Measurements from ENCODE around the gene TGM2.

The TGM2 gene
- 0 to 0.12 (median 0) reads per million in 9 experiments for total RNA-seq

GRCh38 chr20:38165089-38165965 is at the start of gene TGM2:
TGM2 (minus strand) TSS chr20:38165270; CDS start chr20:38165198, 72 bp downstream.
- Mint-ChIP-seq H3K4me3 (peak within 1 kb of the TSS in 1 of 2 donors; percentile 13), H3K4me1 (ENCODE audit: low read depth in 2 of 2) (peaks cover 5 to 9% of the 10 kb centered on the region in 2 donors), H3K27ac (peak within 1 kb of the TSS in 1 of 2 donors; percentile 2), H3K27me3 (peaks cover 14 to 42% of the 10 kb centered on the region in 2 donors), H3K36me3 (ENCODE audit: insufficient read depth) (no peaks in the 10 kb centered on the region), H3K9me3 (no peaks in the 10 kb centered on the region)
- ATAC-seq (replicated peaks) (peak; percentile 86), DNase-seq (peak; percentile 29 to 41 (median 35))

GRCh38 chr20:38214256-38215193 is 49.5 kb upstream of the TGM2 start:
- Mint-ChIP-seq H3K27me3 (peaks cover 12 to 32% of the 10 kb centered on the region in 2 donors), H3K4me1 (ENCODE audit: low read depth in 2 of 2) (no peaks in the 10 kb centered on the region), H3K4me3 (no peak overlapping the region), H3K9me3 (no peaks in the 10 kb centered on the region), H3K36me3 (ENCODE audit: insufficient read depth) (no peaks in the 10 kb centered on the region), H3K27ac (no peak overlapping the region)
- ATAC-seq (replicated peaks), result no peak
- no peak for DNase-seq

GRCh38 chr20:38213607-38213940 is 48.5 kb upstream of the TGM2 start:
- Mint-ChIP-seq H3K27ac (no peak overlapping the region), H3K4me1 (ENCODE audit: low read depth in 2 of 2) (no peaks in the 10 kb centered on the region), H3K27me3 (peaks cover 15 to 42% of the 10 kb centered on the region in 2 donors), H3K36me3 (ENCODE audit: insufficient read depth) (no peaks in the 10 kb centered on the region), H3K9me3 (no peaks in the 10 kb centered on the region), H3K4me3 (no peak overlapping the region)
- DNase-seq (no peak), ATAC-seq (replicated peaks) (no peak)

DNA sequence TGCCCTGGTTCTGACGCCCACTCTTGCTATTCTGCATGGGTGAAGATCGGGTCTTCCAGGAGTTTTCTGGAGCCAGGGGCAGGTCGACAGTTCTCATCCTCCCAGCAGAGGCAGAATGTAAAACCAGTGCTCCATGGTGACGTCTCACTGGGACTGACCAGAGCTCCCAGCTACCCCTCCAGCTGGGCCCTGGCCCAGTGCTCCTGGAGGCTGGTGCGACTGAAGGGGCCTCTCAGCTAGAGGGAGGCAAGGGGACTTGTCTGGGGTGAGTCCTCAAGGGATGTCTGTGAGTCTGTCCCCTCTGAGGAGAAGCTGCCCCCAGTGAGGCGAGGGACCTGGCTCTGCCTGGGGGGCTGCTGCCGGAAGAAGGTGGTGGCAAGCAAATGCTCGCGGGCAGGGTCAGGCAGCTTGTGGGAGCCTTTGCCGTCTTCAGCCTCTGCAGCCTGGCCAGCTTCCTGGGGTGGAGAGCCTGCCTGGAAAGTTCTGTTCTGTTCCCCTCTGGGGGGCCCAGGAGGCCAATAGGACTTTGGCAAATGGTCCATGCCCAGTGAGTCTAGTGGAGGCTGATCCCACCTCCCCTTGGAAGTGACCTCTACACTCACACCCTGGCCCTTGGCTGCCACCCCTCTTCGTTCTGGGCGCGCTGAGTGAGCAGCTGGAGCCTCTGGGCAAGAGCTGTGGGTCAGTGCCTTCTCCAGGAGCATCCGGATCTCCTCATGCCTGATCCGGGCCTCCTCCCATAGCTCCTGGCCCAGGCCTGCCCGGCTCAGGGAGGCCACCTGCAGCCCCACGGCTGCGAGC is 47.9 kb upstream of the TGM2 start:
- H3K27ac Mint-ChIP-seq, result no peak overlapping the region
- H3K9me3 Mint-ChIP-seq, result no peaks in the 10 kb centered on the region
- DNase-seq (no peak), ATAC-seq (replicated peaks) (no peak)
- peaks cover 20 to 47% of the 10 kb centered on the region in 2 donors for H3K27me3 Mint-ChIP-seq
- H3K36me3 Mint-ChIP-seq (ENCODE audit: insufficient read depth), result no peaks in the 10 kb centered on the region
- H3K4me1 Mint-ChIP-seq (ENCODE audit: low read depth in 2 of 2), result no peaks in the 10 kb centered on the region
- H3K4me3 Mint-ChIP-seq, result no peak overlapping the region

- H3K4me3 Mint-ChIP-seq, result no peak overlapping the region
- DNase-seq, result no peak
- no peak for ATAC-seq (replicated peaks)
- H3K4me1 Mint-ChIP-seq (ENCODE audit: low read depth in 2 of 2), result no peaks in the 10 kb centered on the region
- peaks cover 28 to 51% of the 10 kb centered on the region in 2 donors for H3K27me3 Mint-ChIP-seq
- H3K9me3 Mint-ChIP-seq, result no peaks in the 10 kb centered on the region
- no peak overlapping the region for H3K27ac Mint-ChIP-seq
- no peaks in the 10 kb centered on the region for H3K36me3 Mint-ChIP-seq (ENCODE audit: insufficient read depth)
These were observed 46.4 kb upstream of the TGM2 start for GRCh38 chr20:38211200-38212097.

DNA sequence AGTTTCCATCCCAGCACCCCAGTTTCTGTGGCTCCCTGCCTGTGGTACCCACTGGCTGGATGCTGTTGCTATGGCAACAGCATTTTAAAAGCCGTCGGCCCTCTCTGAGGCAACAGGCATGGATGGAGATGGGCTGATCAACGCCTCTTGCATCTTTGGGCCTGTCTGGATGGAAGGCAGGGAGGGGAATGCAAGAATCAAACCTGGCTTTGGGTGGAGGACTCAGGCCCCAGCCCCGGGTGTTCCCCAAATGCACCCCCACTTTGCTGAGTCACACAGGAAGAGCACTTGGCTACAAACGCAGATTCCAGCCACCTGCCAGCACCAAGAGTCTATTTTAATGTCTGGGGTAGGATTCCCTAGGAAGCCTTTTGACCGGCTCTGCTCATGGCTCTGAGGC is 45.7 kb upstream of the TGM2 start:
- Mint-ChIP-seq H3K4me1 (ENCODE audit: low read depth in 2 of 2) (no peaks in the 10 kb centered on the region), H3K36me3 (ENCODE audit: insufficient read depth) (no peaks in the 10 kb centered on the region), H3K27me3 (peaks cover 35 to 51% of the 10 kb centered on the region in 2 donors), H3K27ac (no peak overlapping the region), H3K4me3 (no peak overlapping the region), H3K9me3 (no peaks in the 10 kb centered on the region)
- DNase-seq (no peak), ATAC-seq (replicated peaks) (no peak)

GRCh38 chr20:38209736-38210405 is 44.8 kb upstream of the TGM2 start:
- DNase-seq, result no peak
- no peak overlapping the region for H3K27ac Mint-ChIP-seq
- H3K27me3 Mint-ChIP-seq, result peaks cover 32 to 44% of the 10 kb centered on the region in 2 donors
- H3K9me3 Mint-ChIP-seq, result no peaks in the 10 kb centered on the region
- ATAC-seq (replicated peaks), result no peak
- H3K36me3 Mint-ChIP-seq (ENCODE audit: insufficient read depth), result no peaks in the 10 kb centered on the region
- no peak overlapping the region for H3K4me3 Mint-ChIP-seq
- H3K4me1 Mint-ChIP-seq (ENCODE audit: low read depth in 2 of 2), result no peaks in the 10 kb centered on the region

DNA sequence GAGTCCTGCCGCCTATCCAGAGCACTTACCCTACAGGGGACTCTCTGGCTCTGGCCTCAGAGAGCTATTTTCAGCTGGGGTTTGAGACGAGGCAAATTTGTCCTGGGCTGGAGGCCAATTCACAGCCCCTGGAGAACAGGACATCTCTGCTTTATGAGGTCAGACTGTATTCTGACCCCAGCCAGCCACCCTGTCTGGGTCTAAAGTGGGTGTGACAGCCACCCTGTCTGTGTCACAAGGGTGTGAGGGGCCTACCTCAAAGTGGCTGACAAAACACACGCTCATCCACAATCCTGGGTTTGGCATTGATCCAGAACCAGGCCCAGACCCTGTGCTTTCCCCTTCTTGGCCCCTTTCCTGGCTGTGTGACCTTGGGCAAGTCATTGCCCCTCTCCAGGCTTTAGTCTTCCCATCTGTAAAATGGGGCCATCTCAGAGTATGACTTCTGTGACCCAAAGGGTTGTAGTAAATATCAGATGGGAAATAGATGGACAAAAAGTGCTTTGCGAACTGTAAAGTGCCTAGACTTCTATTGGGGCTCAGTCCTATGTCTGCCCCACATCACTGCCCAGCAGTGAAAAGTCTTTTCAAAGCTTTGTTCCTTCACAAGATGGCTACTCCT is 44.1 kb upstream of the TGM2 start:
- Mint-ChIP-seq H3K4me1 (ENCODE audit: low read depth in 2 of 2) (no peaks in the 10 kb centered on the region), H3K27ac (no peak overlapping the region), H3K9me3 (no peaks in the 10 kb centered on the region), H3K36me3 (ENCODE audit: insufficient read depth) (no peaks in the 10 kb centered on the region), H3K4me3 (no peak overlapping the region), H3K27me3 (peaks cover 26 to 37% of the 10 kb centered on the region in 2 donors)
- DNase-seq (no peak), ATAC-seq (replicated peaks) (no peak)

DNA sequence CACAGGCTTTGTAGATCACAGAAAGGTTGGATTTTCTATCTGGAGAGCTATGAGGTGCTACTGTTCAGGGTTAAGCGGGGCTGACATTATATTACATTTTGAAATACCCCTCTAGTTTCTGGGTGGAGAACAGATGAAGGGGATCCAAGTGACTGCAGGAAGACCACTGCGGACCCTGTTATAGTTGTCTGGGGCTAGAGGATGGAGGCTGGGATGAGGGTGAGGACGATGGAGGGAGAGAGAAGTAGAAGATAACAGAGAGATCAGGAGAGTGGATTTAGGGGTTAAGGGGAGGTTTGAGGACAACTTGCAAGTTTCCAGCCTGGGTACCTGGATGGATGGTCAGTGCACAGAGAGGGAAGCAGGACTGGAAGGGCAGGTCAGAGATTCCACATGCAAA is 43.5 kb upstream of the TGM2 start:
- no peak overlapping the region for H3K4me3 Mint-ChIP-seq
- DNase-seq (no peak), ATAC-seq (replicated peaks) (no peak)
- no peak overlapping the region for H3K27ac Mint-ChIP-seq
- no peaks in the 10 kb centered on the region for H3K36me3 Mint-ChIP-seq (ENCODE audit: insufficient read depth)
- no peaks in the 10 kb centered on the region for H3K4me1 Mint-ChIP-seq (ENCODE audit: low read depth in 2 of 2)
- no peaks in the 10 kb centered on the region for H3K9me3 Mint-ChIP-seq
- peaks cover 26 to 30% of the 10 kb centered on the region in 2 donors for H3K27me3 Mint-ChIP-seq

- no peak overlapping the region for H3K27ac Mint-ChIP-seq
- no peaks in the 10 kb centered on the region for H3K36me3 Mint-ChIP-seq (ENCODE audit: insufficient read depth)
- no peaks in the 10 kb centered on the region for H3K9me3 Mint-ChIP-seq
- no peak for DNase-seq
- peaks cover 26 to 27% of the 10 kb centered on the region in 2 donors for H3K27me3 Mint-ChIP-seq
- H3K4me1 Mint-ChIP-seq (ENCODE audit: low read depth in 2 of 2), result no peaks in the 10 kb centered on the region
- H3K4me3 Mint-ChIP-seq, result no peak overlapping the region
- no peak for ATAC-seq (replicated peaks)
These were observed 43.0 kb upstream of the TGM2 start for GRCh38 chr20:38208088-38208487.

DNA sequence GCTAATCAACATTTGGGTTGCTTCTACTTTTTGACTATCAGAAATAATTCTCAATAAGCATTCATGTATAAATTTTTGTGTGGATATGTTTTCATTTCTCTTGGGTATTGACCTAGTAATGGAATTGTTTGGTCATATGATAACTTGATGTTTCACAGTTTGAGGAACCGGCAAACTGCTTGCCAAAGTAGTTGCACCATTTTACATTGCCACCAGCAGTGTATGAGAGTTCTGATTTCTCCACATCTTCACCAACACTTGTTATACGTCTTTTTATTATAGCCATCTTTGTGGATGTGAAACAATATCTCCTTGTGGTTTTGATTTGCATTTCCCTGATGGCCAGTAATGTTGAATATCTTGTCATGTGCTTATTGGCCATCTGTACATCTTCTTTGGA is 42.6 kb upstream of the TGM2 start:
- H3K27me3 Mint-ChIP-seq, result peaks cover 26 to 30% of the 10 kb centered on the region in 2 donors
- DNase-seq (no peak), ATAC-seq (replicated peaks) (no peak)
- H3K4me3 Mint-ChIP-seq, result no peak overlapping the region
- H3K36me3 Mint-ChIP-seq (ENCODE audit: insufficient read depth), result no peaks in the 10 kb centered on the region
- no peaks in the 10 kb centered on the region for H3K9me3 Mint-ChIP-seq
- H3K4me1 Mint-ChIP-seq (ENCODE audit: low read depth in 2 of 2), result no peaks in the 10 kb centered on the region
- no peak overlapping the region for H3K27ac Mint-ChIP-seq
